Keratinocyte (primary cell): ENCODE measurements around the gene SCARB1. TPM values are rescaled to one million over a fixed set of nuclear protein-coding genes. Genes with fewer than 3 reads are reported as not detected.

ENCODE experiments used
- DNase-seq: peaks from one replicate; pipeline ENCODE4 v3.0.0-alpha.2; 2011; ENCODE audit warnings: low read depth, missing footprints, low spot score
- FAIRE-seq: peaks from 2 replicates; lab custom pipeline; 2011; peaks lifted over from hg19 to GRCh38; lab: Jason Lieb, UNC
- H2AFZ ChIP-seq: 2 replicates; pipeline ENCODE4 v1.6.0; 2012; ENCODE audit warnings: low read length, control low read depth, inconsistent platforms; ENCODE audit not compliant: control insufficient read depth
- H3K27ac ChIP-seq: 2 replicates; pipeline ENCODE4 v1.5.1; 2011; ENCODE audit warnings: low read length; ENCODE audit not compliant: control insufficient read depth, insufficient read depth
- H3K27me3 ChIP-seq: 3 replicates; pipeline ENCODE4 v1.6.0; 2011; ENCODE audit warnings: low read length; ENCODE audit not compliant: control insufficient read depth, insufficient read depth; ENCODE audit errors: extremely low read depth
- H3K36me3 ChIP-seq, 2 experiments: 2 replicates in 1 of 2; 3 replicates in 1 of 2; pipeline ENCODE4 v1.5.1; 2011; ENCODE audit warnings: low read length in 2 of 2, mild to moderate bottlenecking in 1 of 2; ENCODE audit not compliant: control insufficient read depth in 2 of 2, insufficient read depth in 2 of 2; ENCODE audit errors: extremely low read depth in 1 of 2
- H3K4me1 ChIP-seq: 3 replicates; pipeline ENCODE4 v1.5.1; 2011; ENCODE audit warnings: low read length; ENCODE audit not compliant: control insufficient read depth, insufficient read depth; ENCODE audit errors: extremely low read depth
- H3K4me2 ChIP-seq: 3 replicates; pipeline ENCODE4 v1.6.0; 2011; ENCODE audit warnings: low read depth, low read length; ENCODE audit not compliant: control insufficient read depth, insufficient read depth; ENCODE audit errors: extremely low read depth
- H3K4me3 ChIP-seq, 3 experiments: fragments of 200-600 bp in 1 of 3; sonication (generic) in 1 of 3; 2 replicates in 2 of 3; 3 replicates in 1 of 3; pipeline ENCODE4 v1.5.1; 2011 to 2016; ENCODE audit warnings: low read length in 3 of 3, mild to moderate bottlenecking in 3 of 3, control low read depth in 2 of 3, inconsistent platforms in 1 of 3, low read depth in 1 of 3, mixed read lengths in 1 of 3, mixed run types in 1 of 3, moderate library complexity in 1 of 3; ENCODE audit not compliant: control insufficient read depth in 2 of 3, insufficient read depth in 2 of 3; ENCODE audit errors: extremely low read depth in 1 of 3
- H3K79me2 ChIP-seq: 2 replicates; pipeline ENCODE4 v1.6.0; 2012; ENCODE audit warnings: low read length; ENCODE audit not compliant: control insufficient read depth, insufficient read depth
- H3K9ac ChIP-seq: 3 replicates; pipeline ENCODE4 v1.6.0; 2011; ENCODE audit warnings: low read length; ENCODE audit not compliant: control insufficient read depth, insufficient read depth; ENCODE audit errors: extremely low read depth
- H3K9me1 ChIP-seq: 3 replicates; pipeline ENCODE4 v1.6.0; 2011; ENCODE audit warnings: low read length; ENCODE audit not compliant: control insufficient read depth, insufficient read depth; ENCODE audit errors: extremely low read depth
- H3K9me3 ChIP-seq: 2 replicates; pipeline ENCODE4 v1.5.1; 2012; ENCODE audit warnings: low read depth, low read length; ENCODE audit not compliant: control insufficient read depth
- H4K20me1 ChIP-seq: 3 replicates; pipeline ENCODE4 v1.6.0; 2011; ENCODE audit warnings: low read length; ENCODE audit not compliant: control insufficient read depth, insufficient read depth; ENCODE audit errors: extremely low read depth
- EZH2 ChIP-seq: IDR thresholded peaks from one replicate; pipeline ENCODE4 v1.6.1; 2012; ENCODE audit warnings: inconsistent platforms, mild to moderate bottlenecking, low read length, moderate library complexity
- dilution Hi-C: fragments of 300-500 bp; cut with MboI; formaldehyde crosslinking; loops from one replicate; pipeline ENCODE4 v1.7.0; 2020; ENCODE audit warnings: low sequenced_read_pairs; ENCODE audit not compliant: extremely low pct_ligation_motif_present
- polyA plus RNA-seq, 5 experiments: library from polyadenylated mRNA; depleted of rRNA in 3 of 5; stranded (reverse) in 3 of 5; stranded (forward) in 1 of 5; unstranded in 1 of 5; fragments of >200 nt; gene quantifications; 1 replicate in 1 of 5; 2 replicates in 3 of 5; 3 replicates in 1 of 5; pipeline versions ENCODE4 v1.2.1 to v1.2.3, GENCODE V29; 2011 to 2012; ENCODE audit warnings: missing spikeins in 2 of 5, low read depth in 1 of 5, low replicate concordance in 1 of 5
- TF ChIP-seq, protein P1 (sequence below), 3 experiments: IDR thresholded peaks in 1 of 3; conservative IDR thresholded peaks in 1 of 3; optimal IDR thresholded peaks in 1 of 3; 2 replicates in 2 of 3; 3 replicates in 1 of 3; pipeline versions ENCODE3 to v1.5.1; 2011; ENCODE audit warnings: low read length in 3 of 3, mild to moderate bottlenecking in 3 of 3, moderate library complexity in 2 of 3, control low read depth in 1 of 3, inconsistent platforms in 1 of 3; ENCODE audit not compliant: insufficient read depth in 2 of 3; ENCODE audit errors: extremely low read depth in 1 of 3

The SCARB1 gene
- polyA plus RNA-seq, 1 donor (not counting 4 experiments of a cell fraction or from before 2014, with no cell fraction given), result 40.9 TPM

- DNase-seq, result no peak
- no peaks in the 10 kb centered on the region for H3K9me3 ChIP-seq
- no peak for FAIRE-seq
- dilution Hi-C loops, result no loop called here
- H3K27me3 ChIP-seq, result no peaks in the 10 kb centered on the region
- peaks cover 0 to 7% of the 10 kb centered on the region in 2 experiments for H3K36me3 ChIP-seq
- H3K4me1 ChIP-seq, result no peaks in the 10 kb centered on the region
- H3K27ac ChIP-seq, result no peak overlapping the region
- peaks cover 3% of the 10 kb centered on the region for H4K20me1 ChIP-seq
- no peak overlapping the region for H3K4me2 ChIP-seq
- no peaks in the 10 kb centered on the region for H3K9me1 ChIP-seq
- no peak overlapping the region for H3K9ac ChIP-seq
- TF ChIP-seq, protein P1, sequence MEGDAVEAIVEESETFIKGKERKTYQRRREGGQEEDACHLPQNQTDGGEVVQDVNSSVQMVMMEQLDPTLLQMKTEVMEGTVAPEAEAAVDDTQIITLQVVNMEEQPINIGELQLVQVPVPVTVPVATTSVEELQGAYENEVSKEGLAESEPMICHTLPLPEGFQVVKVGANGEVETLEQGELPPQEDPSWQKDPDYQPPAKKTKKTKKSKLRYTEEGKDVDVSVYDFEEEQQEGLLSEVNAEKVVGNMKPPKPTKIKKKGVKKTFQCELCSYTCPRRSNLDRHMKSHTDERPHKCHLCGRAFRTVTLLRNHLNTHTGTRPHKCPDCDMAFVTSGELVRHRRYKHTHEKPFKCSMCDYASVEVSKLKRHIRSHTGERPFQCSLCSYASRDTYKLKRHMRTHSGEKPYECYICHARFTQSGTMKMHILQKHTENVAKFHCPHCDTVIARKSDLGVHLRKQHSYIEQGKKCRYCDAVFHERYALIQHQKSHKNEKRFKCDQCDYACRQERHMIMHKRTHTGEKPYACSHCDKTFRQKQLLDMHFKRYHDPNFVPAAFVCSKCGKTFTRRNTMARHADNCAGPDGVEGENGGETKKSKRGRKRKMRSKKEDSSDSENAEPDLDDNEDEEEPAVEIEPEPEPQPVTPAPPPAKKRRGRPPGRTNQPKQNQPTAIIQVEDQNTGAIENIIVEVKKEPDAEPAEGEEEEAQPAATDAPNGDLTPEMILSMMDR (optimal IDR thresholded peaks at IDR 0.05 in 1 of 3, IDR thresholded peaks at IDR 0.05 in 1 of 3, conservative IDR thresholded peaks at IDR 0.05 in 1 of 3; ENCODE audit: extremely low read depth in 1 of 3, insufficient read depth in 2 of 3, low read length in 3 of 3), result no peak
- TF ChIP-seq EZH2, result no peak
- H3K4me3 ChIP-seq, result no peak overlapping the region
- no peak overlapping the region for H2AFZ ChIP-seq
- H3K79me2 ChIP-seq, result peaks cover 34% of the 10 kb centered on the region
Observed at GRCh38 chr12:124821252-124822200, 42.1 kb downstream of the SCARB1 start.

DNA sequence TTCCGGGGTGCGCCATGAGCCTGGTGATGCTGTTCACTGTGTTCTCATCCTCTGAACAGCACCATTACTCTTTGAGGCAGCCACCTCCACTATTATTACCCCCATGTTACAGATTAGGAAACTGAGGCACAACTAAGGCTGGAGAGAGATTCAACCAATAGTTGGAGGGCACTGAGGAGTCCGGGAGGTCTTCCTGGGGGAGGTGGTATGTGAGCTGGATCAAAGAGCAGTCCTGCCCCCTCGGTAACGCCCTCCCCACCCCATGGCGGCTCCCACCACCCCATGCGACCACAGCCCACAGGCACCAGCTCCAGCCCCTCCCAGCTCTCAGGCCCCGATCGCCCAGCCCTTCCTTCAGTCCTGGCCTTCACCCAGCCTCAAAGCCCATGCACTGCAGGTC, 43.5 kb downstream of the SCARB1 start:
- Histone ChIP-seq H3K9me1 (no peaks in the 10 kb centered on the region), H3K9ac (no peak overlapping the region), H3K9me3 (no peaks in the 10 kb centered on the region), H4K20me1 (peaks cover 3% of the 10 kb centered on the region), H3K27ac (no peak overlapping the region), H3K36me3 (peaks cover 0 to 16% of the 10 kb centered on the region in 2 experiments), H3K4me1 (no peaks in the 10 kb centered on the region), H3K79me2 (peaks cover 32% of the 10 kb centered on the region), H2AFZ (no peak overlapping the region), H3K4me3 (no peak overlapping the region), H3K4me2 (no peak overlapping the region), H3K27me3 (no peaks in the 10 kb centered on the region)
- DNase-seq (no peak), FAIRE-seq (no peak)
- TF ChIP-seq EZH2, result no peak
- dilution Hi-C loops, result no loop called here
